ENCODE results near the gene NR3C1.

DNA sequence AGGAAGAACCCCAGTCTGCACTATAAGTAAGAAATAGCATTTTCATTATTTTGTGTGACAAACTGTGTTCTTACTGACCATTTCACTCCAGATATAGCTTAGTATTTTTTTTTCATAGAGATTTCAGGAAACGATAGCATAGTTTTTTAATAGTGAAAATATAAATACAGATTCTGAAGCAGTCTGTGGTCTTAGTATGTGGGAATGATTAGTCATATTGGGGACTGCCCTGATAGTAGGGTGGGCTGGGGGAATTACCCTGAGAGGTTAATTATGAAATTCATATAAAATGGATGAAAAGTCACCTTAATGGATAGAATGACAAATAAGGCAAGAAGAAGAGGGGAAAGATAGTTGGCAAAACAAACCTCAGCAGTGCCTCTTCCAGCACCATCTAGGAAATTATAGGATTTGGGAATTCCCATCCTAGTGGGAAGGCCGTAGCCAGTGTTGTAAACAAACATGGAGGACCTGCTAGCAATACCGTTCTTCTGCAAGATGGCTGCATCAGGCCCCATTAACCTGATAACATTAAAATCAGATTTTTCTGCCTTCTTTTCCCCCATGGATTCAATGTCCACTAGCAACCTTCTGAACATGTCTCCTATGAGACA, 23.7 kb upstream of the NR3C1 start:
- TF ChIP-seq, protein P1, sequence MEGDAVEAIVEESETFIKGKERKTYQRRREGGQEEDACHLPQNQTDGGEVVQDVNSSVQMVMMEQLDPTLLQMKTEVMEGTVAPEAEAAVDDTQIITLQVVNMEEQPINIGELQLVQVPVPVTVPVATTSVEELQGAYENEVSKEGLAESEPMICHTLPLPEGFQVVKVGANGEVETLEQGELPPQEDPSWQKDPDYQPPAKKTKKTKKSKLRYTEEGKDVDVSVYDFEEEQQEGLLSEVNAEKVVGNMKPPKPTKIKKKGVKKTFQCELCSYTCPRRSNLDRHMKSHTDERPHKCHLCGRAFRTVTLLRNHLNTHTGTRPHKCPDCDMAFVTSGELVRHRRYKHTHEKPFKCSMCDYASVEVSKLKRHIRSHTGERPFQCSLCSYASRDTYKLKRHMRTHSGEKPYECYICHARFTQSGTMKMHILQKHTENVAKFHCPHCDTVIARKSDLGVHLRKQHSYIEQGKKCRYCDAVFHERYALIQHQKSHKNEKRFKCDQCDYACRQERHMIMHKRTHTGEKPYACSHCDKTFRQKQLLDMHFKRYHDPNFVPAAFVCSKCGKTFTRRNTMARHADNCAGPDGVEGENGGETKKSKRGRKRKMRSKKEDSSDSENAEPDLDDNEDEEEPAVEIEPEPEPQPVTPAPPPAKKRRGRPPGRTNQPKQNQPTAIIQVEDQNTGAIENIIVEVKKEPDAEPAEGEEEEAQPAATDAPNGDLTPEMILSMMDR (IDR thresholded peaks at IDR 0.05): no peak
- no peak for TF ChIP-seq ZFX (IDR thresholded peaks at IDR 0.05; ENCODE audit: borderline replicate concordance)

Measured in 22Rv1 (cell line).